ENCODE data around the gene CXCR2.

- TF ChIP-seq NR1H2 (CRISPR knock-in tag; IDR thresholded peaks at IDR 0.05) (no peak), JUN (CRISPR knock-in tag; IDR thresholded peaks at IDR 0.05) (no peak), ATF3 (CRISPR knock-in tag; conservative IDR thresholded peaks at IDR 0.05) (no peak), USF2 (CRISPR knock-in tag; IDR thresholded peaks at IDR 0.05) (no peak), RELA (CRISPR knock-in tag; IDR thresholded peaks at IDR 0.05; ENCODE audit: borderline replicate concordance) (no peak), TCF7 (CRISPR knock-in tag; IDR thresholded peaks at IDR 0.05; ENCODE audit: low read depth) (no peak)
- TF ChIP-seq, protein P1, sequence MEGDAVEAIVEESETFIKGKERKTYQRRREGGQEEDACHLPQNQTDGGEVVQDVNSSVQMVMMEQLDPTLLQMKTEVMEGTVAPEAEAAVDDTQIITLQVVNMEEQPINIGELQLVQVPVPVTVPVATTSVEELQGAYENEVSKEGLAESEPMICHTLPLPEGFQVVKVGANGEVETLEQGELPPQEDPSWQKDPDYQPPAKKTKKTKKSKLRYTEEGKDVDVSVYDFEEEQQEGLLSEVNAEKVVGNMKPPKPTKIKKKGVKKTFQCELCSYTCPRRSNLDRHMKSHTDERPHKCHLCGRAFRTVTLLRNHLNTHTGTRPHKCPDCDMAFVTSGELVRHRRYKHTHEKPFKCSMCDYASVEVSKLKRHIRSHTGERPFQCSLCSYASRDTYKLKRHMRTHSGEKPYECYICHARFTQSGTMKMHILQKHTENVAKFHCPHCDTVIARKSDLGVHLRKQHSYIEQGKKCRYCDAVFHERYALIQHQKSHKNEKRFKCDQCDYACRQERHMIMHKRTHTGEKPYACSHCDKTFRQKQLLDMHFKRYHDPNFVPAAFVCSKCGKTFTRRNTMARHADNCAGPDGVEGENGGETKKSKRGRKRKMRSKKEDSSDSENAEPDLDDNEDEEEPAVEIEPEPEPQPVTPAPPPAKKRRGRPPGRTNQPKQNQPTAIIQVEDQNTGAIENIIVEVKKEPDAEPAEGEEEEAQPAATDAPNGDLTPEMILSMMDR (IDR thresholded peaks at IDR 0.05), result no peak
- TF ChIP-seq, protein P2, sequence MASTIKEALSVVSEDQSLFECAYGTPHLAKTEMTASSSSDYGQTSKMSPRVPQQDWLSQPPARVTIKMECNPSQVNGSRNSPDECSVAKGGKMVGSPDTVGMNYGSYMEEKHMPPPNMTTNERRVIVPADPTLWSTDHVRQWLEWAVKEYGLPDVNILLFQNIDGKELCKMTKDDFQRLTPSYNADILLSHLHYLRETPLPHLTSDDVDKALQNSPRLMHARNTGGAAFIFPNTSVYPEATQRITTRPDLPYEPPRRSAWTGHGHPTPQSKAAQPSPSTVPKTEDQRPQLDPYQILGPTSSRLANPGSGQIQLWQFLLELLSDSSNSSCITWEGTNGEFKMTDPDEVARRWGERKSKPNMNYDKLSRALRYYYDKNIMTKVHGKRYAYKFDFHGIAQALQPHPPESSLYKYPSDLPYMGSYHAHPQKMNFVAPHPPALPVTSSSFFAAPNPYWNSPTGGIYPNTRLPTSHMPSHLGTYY (CRISPR knock-in tag; IDR thresholded peaks at IDR 0.05), result no peak
Measured at GRCh38 chr2:218168016-218168415, 42.2 kb downstream of the CXCR2 start.
